SK-MEL-5 (cell line): ENCODE data around the gene ZNF865. TPM values are rescaled to one million over a fixed set of nuclear protein-coding genes. Genes with fewer than 3 reads are reported as not detected.

Experiments used
- DNase-seq: peaks from one replicate; pipeline ENCODE4 v3.0.0-alpha.2; 2016; ENCODE audit warnings: low read depth, low spot score
- in situ Hi-C: cut with HindIII; loops from 2 replicates; pipeline ENCODE4 v1.10.0; 2016; ENCODE audit warnings: low sequenced_read_pairs, high pct_unique_total_duplicates, low pct_unique_long_range_greater_than_20kb
- total RNA-seq: library from RNA; depleted of rRNA; stranded (reverse); fragments of >200 nt; shearing (Covaris generic); gene quantifications from 2 replicates; pipeline ENCODE4 v1.2.3, GENCODE V29; 2014

The ZNF865 gene
- total RNA-seq, 1 experiment from 2014 or later = 0.69 TPM

- DNase-seq = peak; percentile 68
- in situ Hi-C loops = no loop called here
These were observed 42.5 kb downstream of the ZNF865 start, which contains the start of gene CCDC106 for GRCh38 chr19:55647732-55648584. Gene CCDC106 (plus strand): TSS chr19:55648212. CDS start chr19:55649047, 835 bp downstream.

GRCh38 chr19:55648585-55649267 is 43.3 kb downstream of the ZNF865 start:
- DNase-seq = no peak
- in situ Hi-C loops = no loop called here

GRCh38 chr19:55649268-55650125 is 44.0 kb downstream of the ZNF865 start:
- in situ Hi-C loops = no loop called here
- DNase-seq = no peak

DNA sequence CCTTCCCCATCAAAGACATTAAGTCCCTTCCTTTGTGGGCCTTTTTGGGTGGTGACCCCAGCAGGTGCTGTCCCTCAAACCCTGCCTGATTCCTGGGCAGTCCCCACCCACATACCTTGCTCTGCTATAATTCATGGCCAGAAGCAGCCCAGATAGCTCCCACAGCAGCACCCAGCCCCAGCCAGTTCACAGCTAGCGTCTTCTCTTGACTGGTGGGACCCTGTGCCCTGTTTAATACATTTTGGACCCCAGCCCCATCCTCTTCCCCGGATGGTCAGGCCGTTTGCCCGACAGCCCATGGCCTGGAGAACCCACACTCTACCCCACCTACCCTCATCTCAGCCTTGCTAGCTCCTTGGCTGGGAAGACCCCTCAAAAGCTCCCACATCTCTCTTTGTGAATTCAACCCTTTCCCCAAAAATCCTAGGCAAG is 44.7 kb downstream of the ZNF865 start:
- no peak for DNase-seq
- in situ Hi-C loops = no loop called here

DNA sequence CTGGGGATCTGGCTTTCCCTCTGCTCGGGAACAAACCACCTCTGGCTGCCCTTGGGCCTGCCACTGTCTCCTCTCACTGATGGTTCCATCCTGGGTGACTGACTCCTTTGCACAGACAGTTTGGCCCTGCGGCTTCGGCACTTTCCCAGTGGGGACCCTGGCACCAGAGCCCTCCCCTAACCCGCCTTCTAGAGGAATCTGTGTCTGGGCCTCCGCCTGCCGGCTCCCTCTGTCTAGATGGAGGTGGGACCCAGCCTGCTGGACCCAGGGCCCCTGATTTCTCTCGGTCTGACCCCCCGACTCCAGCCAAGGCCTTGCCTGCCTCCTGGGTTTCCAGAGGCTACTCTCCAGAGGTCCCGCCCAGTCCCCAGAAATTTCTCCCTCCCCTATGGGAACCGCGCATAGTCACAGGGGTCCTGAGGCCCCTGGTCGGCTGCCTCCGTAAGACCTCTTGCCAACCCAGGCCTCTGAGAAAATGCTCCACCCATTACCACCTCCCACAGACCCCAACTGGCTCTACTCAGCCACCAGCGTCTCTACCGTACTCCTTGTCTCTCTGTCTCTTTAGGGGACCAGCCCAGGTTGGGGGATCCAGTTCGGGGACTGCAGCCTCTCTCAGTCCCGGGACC is 45.3 kb downstream of the ZNF865 start:
- in situ Hi-C loops = no loop called here
- DNase-seq = no peak

DNA sequence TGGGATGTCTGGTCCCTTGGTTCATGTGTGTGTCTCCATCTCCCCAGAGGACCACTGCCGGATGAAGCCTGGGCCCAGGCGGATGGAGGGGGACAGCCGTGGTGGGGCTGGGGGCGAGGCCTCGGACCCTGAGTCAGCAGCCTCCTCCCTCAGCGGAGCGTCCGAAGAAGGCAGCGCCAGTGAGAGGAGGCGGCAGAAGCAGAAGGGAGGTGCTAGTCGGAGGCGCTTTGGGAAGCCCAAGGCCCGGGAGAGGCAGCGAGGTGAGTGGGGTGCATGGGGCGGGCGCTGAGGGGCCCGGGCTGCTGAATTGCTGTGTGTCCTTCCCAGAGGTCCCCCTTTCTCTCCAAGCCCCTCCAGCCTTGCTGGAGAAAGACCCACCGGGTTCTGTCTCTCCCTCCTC is 45.8 kb downstream of the ZNF865 start:
- DNase-seq = no peak
- in situ Hi-C loops = no loop called here

DNA sequence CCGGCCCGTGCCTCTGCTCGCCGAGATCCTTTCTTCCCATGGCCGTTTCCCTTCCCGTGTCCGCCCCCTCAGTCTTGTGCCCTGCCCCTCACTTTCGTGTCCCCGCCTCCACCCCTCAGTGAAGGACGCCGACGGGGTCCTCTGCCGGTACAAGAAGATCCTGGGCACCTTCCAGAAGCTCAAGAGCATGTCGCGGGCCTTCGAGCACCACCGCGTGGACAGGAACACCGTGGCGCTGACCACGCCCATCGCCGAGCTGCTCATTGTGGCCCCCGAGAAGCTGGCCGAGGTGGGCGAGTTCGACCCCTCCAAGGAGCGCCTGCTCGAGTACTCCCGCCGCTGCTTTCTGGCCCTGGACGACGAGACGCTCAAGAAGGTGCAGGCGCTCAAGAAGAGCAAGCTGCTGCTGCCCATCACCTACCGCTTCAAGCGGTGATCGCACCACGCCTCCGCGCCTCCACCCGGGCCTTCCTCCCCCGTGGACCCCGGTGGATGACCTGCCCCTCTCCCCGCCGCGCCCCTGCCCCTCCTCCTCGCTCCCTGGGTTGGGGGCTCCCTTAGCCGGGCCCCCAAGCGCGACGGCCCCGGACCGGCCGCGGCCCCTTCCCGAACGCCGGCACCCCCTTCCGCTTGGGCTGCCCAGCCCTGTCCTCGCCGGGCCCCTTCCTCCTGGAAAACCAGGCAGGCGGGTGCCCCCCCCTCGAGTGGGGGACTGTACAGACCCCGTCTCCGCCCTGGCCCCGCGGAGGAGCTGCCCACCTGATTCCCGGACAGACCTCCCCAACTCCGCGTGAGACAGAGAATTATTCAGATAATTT is 47.1 kb downstream of the ZNF865 start:
- DNase-seq = no peak
- in situ Hi-C loops = no loop called here

DNA sequence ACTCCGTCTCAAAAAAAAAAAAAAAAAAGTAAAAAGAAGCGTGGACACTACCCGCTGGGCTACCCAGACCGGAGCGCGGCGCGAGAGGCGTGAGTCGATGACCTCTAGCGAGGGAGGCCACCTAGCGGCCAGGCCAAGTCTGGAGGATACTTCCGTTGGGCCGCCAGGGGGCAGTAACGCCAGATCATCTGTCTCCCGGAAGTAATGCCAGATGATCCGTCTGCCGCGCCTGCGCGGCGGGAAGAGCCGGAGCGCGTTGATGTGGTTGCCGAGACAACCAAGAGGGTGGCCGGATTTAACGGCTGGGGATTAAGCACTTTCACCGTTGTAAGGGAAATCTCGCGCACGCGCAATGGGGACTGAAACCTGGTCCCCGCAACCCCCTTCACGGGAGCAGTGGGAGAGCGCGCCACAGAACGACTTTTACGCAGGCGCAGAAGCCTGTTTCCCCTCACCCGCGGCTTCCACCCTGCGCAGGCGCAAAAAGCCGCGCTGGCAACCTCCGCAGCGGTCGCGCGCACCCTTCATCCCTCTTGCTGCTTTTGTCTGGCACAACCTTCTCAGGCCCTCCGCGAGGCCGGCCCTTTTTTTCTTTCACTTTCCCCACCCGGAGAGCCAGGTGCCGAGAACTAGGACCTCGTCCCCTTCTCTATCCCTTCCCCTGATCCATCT is 48.3 kb downstream of the ZNF865 start:
- DNase-seq = peak; percentile 97
- in situ Hi-C loops = no loop called here

- in situ Hi-C loops = no loop called here
- DNase-seq = peak; percentile 99
These were observed 48.9 kb downstream of the ZNF865 start for GRCh38 chr19:55654323-55654867.

GRCh38 chr19:55654868-55655647 is 49.6 kb downstream of the ZNF865 start, which contains the start of gene U2AF2:
Gene U2AF2 (plus strand): TSS chr19:55655035. CDS start chr19:55655105, 70 bp downstream.
- in situ Hi-C loops = no loop called here
- peak; percentile 88 for DNase-seq

DNA sequence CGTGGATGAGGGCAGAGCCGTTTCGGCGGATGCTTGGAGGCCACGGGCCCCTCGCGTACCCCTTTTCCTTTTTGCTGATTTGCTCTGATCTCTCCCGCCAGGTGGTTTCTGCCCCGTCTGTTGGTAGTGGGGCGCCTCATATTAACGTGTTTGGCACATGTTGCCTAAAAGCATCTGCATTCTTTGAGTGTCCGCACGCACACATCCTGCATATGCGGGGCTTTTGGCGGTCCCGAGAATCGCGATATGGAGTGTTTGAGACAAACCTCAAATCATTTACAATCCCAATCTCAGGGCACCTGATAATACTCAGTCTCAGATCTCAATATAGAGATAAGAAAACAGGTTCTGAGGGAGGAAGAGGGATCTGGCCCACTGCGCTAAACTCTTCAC is 50.2 kb downstream of the ZNF865 start:
- in situ Hi-C loops = no loop called here
- DNase-seq = no peak

DNA sequence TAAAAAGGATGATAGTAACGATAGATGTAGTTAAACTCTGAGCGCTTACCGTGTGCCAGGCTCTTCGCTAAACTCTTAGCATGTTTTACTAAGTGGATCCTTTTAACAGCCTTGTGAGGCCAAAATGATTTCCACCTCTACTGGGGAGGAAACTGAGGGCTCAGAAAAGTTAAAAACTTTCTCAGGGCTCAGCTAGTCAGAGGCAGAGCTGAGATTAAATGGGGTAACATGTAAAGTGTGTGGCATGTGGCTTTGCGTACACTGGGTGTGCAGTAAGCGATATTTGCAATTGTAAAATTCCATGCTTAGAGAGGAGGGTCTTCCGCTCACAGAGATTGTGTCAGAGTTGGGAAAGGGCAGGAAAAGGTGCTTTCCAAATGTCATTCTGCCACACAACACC is 51.1 kb downstream of the ZNF865 start:
- no peak for DNase-seq
- in situ Hi-C loops = no loop called here

DNA sequence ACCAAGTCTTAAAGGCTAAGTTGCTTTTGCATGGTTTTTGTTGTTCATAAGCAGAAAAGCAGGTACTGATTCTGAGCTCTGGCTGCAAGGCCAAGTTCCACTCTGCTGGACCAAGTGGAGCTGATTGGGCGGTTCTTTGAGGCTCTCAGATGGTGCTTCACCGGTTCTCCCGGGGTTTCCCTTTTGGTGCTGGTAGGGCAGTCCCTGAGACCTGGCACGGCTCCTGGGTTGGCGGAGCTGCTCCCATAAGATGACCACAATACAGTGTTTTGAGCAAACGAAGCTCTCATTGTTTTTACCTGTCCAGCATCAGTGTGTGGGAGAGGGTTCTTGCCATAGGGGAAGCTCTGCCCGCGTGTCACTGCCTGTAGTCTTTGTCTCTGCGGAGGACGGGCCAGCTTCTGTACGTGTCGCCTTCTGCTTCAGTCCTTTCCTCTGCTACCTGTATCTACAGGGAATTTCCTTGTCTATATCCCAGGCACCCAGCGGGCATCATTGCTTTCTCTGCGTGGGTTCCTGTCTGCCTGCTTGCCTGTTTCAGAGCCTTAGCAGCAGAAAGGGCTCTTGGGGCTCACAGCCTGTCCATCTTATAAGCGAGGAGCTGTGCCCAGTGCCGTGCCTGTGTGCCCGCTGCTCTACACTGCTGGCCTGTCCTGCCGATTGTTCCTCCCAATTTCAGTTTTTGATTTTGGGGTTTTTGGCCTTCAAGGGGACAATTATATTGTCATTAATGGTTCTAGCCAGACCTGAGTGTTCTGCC is 51.7 kb downstream of the ZNF865 start:
- in situ Hi-C loops = no loop called here
- DNase-seq = no peak

GRCh38 chr19:55658846-55659459 is 53.5 kb downstream of the ZNF865 start:
- in situ Hi-C loops = no loop called here
- no peak for DNase-seq
